H9 (cell line): ENCODE results near the gene OR6N1. TPM values are rescaled to one million over a fixed set of nuclear protein-coding genes. Genes with fewer than 3 reads are reported as not detected.

Source experiments
- DNase-seq: peaks from one replicate; pipeline ENCODE4 v3.0.0-alpha.2; 2017
- H2AFZ ChIP-seq: one replicate; pipeline ENCODE4 v1.6.1; 2013; ENCODE audit warnings: mild to moderate bottlenecking, low read length, control low read depth, moderate library complexity
- H2AK5ac ChIP-seq: 2 replicates; pipeline ENCODE4 v1.6.1; 2013; ENCODE audit warnings: low read length, control low read depth, mixed read lengths; ENCODE audit not compliant: insufficient read length
- H2BK120ac ChIP-seq: one replicate; pipeline ENCODE4 v1.6.1; 2013; ENCODE audit warnings: low read depth, mild to moderate bottlenecking, low read length, control low read depth, inconsistent platforms; ENCODE audit not compliant: poor library complexity, severe bottlenecking
- H2BK12ac ChIP-seq: 2 replicates; pipeline ENCODE4 v1.6.1; 2013; ENCODE audit warnings: low read length, control low read depth, mixed read lengths, low read depth; ENCODE audit not compliant: insufficient read length
- H2BK15ac ChIP-seq: 2 replicates; pipeline ENCODE4 v1.6.1; 2013; ENCODE audit warnings: low read depth, low read length, control low read depth
- H2BK20ac ChIP-seq: one replicate; pipeline ENCODE4 v1.6.1; 2013; ENCODE audit warnings: low read depth, mild to moderate bottlenecking, low read length, control low read depth, inconsistent platforms; ENCODE audit not compliant: poor library complexity, severe bottlenecking
- H2BK5ac ChIP-seq: 2 replicates; pipeline ENCODE4 v1.6.1; 2013; ENCODE audit warnings: low read length, control low read depth, mixed read lengths; ENCODE audit not compliant: insufficient read length
- H3K14ac ChIP-seq: 2 replicates; pipeline ENCODE4 v1.6.1; 2013; ENCODE audit warnings: low read length, control low read depth; ENCODE audit not compliant: insufficient read depth
- H3K18ac ChIP-seq: 2 replicates; pipeline ENCODE4 v1.6.1; 2013; ENCODE audit warnings: low read depth, mild to moderate bottlenecking, mixed read lengths, low read length, control low read depth; ENCODE audit not compliant: insufficient read length
- H3K23ac ChIP-seq: 2 replicates; pipeline ENCODE4 v1.6.1; 2013; ENCODE audit warnings: low read length, control low read depth, mixed read lengths, low read depth; ENCODE audit not compliant: insufficient read length
- H3K23me2 ChIP-seq: 2 replicates; pipeline ENCODE4 v1.6.1; 2013; ENCODE audit warnings: low read depth, mild to moderate bottlenecking, mixed read lengths, low read length, control low read depth; ENCODE audit not compliant: insufficient read length, poor library complexity, severe bottlenecking
- H3K27ac ChIP-seq: 2 replicates; pipeline ENCODE4 v1.5.1; 2013; ENCODE audit warnings: low read length, control low read depth, mixed read lengths, low read depth; ENCODE audit not compliant: insufficient read length
- H3K27me3 ChIP-seq: 2 replicates; pipeline ENCODE4 v1.6.1; 2013; ENCODE audit warnings: low read length, control low read depth, inconsistent platforms; ENCODE audit not compliant: insufficient read depth
- H3K4ac ChIP-seq: 2 replicates; pipeline ENCODE4 v1.6.1; 2013; ENCODE audit warnings: low read depth, mild to moderate bottlenecking, control low read depth, inconsistent platforms, low read length, moderate library complexity
- H3K4me1 ChIP-seq: 2 replicates; pipeline ENCODE4 v1.6.1; 2013; ENCODE audit warnings: low read length, control low read depth, inconsistent platforms; ENCODE audit not compliant: insufficient read depth
- H3K4me2 ChIP-seq: 2 replicates; pipeline ENCODE4 v1.6.1; 2013; ENCODE audit warnings: low read length, control low read depth, mixed read lengths; ENCODE audit not compliant: insufficient read length, insufficient read depth
- H3K56ac ChIP-seq: 2 replicates; pipeline ENCODE4 v1.6.1; 2013; ENCODE audit warnings: low read depth, mild to moderate bottlenecking, mixed read lengths, low read length, control low read depth; ENCODE audit not compliant: insufficient read length
- H3K79me1 ChIP-seq: 2 replicates; pipeline ENCODE4 v1.6.1; 2013; ENCODE audit warnings: low read depth, mild to moderate bottlenecking, moderate library complexity, low read length, control low read depth, inconsistent platforms; ENCODE audit not compliant: insufficient read depth, poor library complexity, severe bottlenecking
- H3K79me2 ChIP-seq: 2 replicates; pipeline ENCODE4 v1.6.1; 2013; ENCODE audit warnings: low read length, control low read depth, inconsistent platforms; ENCODE audit not compliant: insufficient read depth
- H3K9ac ChIP-seq: 2 replicates; pipeline ENCODE4 v1.6.1; 2013; ENCODE audit warnings: low read length, control low read depth, mixed read lengths; ENCODE audit not compliant: insufficient read length; ENCODE audit errors: extremely low read depth
- H3K9me3 ChIP-seq: one replicate; pipeline ENCODE4 v1.6.1; 2013; ENCODE audit warnings: low read depth, low read length, inconsistent platforms; ENCODE audit not compliant: control insufficient read depth
- H3T11ph ChIP-seq: one replicate; pipeline ENCODE4 v1.6.1; 2013; ENCODE audit warnings: mild to moderate bottlenecking, low read length, control low read depth, inconsistent platforms
- H4K20me1 ChIP-seq: one replicate; pipeline ENCODE4 v1.6.1; 2013; ENCODE audit not compliant: control insufficient read depth, insufficient read length, insufficient read depth
- H4K5ac ChIP-seq: 2 replicates; pipeline ENCODE4 v1.6.1; 2013; ENCODE audit warnings: low read depth, mild to moderate bottlenecking, mixed read lengths, low read length, control low read depth; ENCODE audit not compliant: insufficient read length
- H4K8ac ChIP-seq: replicated peaks from 2 replicates; pipeline ENCODE4 v1.6.1; 2013; ENCODE audit warnings: low read length, control low read depth, mixed read lengths, low read depth; ENCODE audit not compliant: insufficient read length
- H4K91ac ChIP-seq: 2 replicates; pipeline ENCODE4 v1.6.1; 2013; ENCODE audit warnings: low read depth, mild to moderate bottlenecking, moderate library complexity, mixed read lengths, low read length, control low read depth; ENCODE audit not compliant: insufficient read length
- H3K27ac Mint-ChIP-seq, 3 experiments: 2 replicates in 2 of 3; 3 replicates in 1 of 3; pipeline ENCODE4 v1.8.0; 2020 to 2021; ENCODE audit warnings: mixed read lengths in 3 of 3, mild to moderate bottlenecking in 1 of 3, moderate library complexity in 1 of 3
- H3K27me3 Mint-ChIP-seq: 2 replicates; pipeline ENCODE4 v1.8.0; 2021; ENCODE audit warnings: low read depth, mild to moderate bottlenecking, moderate library complexity, mixed read lengths
- H3K36me3 Mint-ChIP-seq, 3 experiments: 2 replicates in 2 of 3; 3 replicates in 1 of 3; pipeline ENCODE4 v1.8.0; 2020 to 2021; ENCODE audit warnings: low read depth in 3 of 3, mixed read lengths in 3 of 3; ENCODE audit not compliant: insufficient read depth in 1 of 3
- H3K4me1 Mint-ChIP-seq, 2 experiments: 2 replicates each; pipeline ENCODE4 v1.8.0; 2020; ENCODE audit warnings: mixed read lengths in 2 of 2
- H3K4me3 Mint-ChIP-seq, 2 experiments: 2 replicates in 1 of 2; 3 replicates in 1 of 2; pipeline ENCODE4 v1.8.0; 2020 to 2021; ENCODE audit warnings: mild to moderate bottlenecking in 2 of 2, mixed read lengths in 2 of 2, moderate library complexity in 1 of 2
- H3K9me3 Mint-ChIP-seq, 2 experiments: 2 replicates in 1 of 2; 3 replicates in 1 of 2; pipeline ENCODE4 v1.8.0; 2020; ENCODE audit warnings: mild to moderate bottlenecking in 2 of 2, mixed read lengths in 2 of 2, moderate library complexity in 1 of 2
- CTCF ChIP-seq: fragments of 200-600 bp; sonication (generic); conservative IDR thresholded peaks from 3 replicates; pipeline ENCODE4 v1.8.0; 2021; ENCODE audit warnings: antibody characterized with exemption, mild to moderate bottlenecking
- WGBS: extraction: QIAGEN DNeasy Blood & Tissue Kit; methylation state at CpG from one replicate; pipeline ENCODE4 v1.1.7; 2013; ENCODE audit warnings: missing lambda C conversion rate, low lambda C conversion rate, mixed read lengths; ENCODE audit not compliant: insufficient read length; ENCODE audit errors: extremely low coverage; 5-methylcytosine and 5-hydroxymethylcytosine counted together
- total RNA-seq: library from RNA; stranded (reverse); gene quantifications from 2 replicates; pipeline ENCODE4 v1.2.1, GENCODE V29; 2021

OR6N1 gene
- total RNA-seq, 1 experiment from 2014 or later = not detected

DNA sequence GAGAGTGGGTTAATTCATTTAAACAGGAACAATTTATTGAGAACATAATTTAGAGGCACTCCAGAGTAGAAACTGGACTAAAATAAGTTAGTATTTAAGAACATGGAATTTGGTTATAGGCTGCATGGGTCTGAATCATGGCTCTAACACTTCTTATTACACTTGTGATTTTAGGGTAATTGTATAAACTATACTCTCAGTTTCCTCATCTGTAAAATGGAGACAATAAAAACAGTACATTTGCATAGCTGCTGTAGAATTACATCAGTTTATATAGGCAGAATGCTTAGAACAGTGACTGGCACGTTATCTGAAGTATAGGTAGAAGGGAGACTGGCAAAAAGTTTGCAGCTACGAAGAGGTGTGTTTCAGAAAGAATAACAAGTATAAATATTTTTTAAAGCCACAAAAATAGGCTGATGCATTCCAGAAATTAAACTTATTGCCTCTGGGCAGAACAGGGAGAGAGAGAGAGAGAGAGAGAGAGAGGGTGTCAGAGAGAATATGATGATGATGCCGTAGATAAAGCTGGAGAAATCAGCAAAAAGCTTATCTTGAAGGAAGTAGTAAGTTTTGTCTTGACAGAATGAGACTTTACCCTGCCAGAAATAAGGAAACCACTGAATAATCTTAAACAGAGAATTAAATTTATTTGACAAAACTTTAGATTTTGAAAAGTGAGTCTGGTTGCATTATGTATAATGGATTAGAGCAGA is 43.3 kb downstream of the OR6N1 start:
- Histone ChIP-seq H3K4me2 (no peak overlapping the region), H2BK120ac (no peak overlapping the region), H4K20me1 (no peaks in the 10 kb centered on the region), H2AK5ac (no peak overlapping the region), H2BK12ac (no peak overlapping the region), H2BK20ac (no peak overlapping the region), H3K4ac (no peak overlapping the region), H3K27ac (no peak overlapping the region), H3K23me2 (no peaks in the 10 kb centered on the region), H3K18ac (no peak overlapping the region), H3K9me3 (no peaks in the 10 kb centered on the region), H3K27me3 (no peaks in the 10 kb centered on the region), H3K23ac (no peak overlapping the region), H3K9ac (no peak overlapping the region), H3K4me1 (no peaks in the 10 kb centered on the region), H3K14ac (no peak overlapping the region), H3T11ph (no peak overlapping the region), H2BK5ac (no peak overlapping the region), H4K91ac (no peak overlapping the region), H4K8ac (no peak overlapping the region), H2AFZ (no peak overlapping the region), H2BK15ac (no peak overlapping the region), H3K79me1 (no peaks in the 10 kb centered on the region), H3K79me2 (no peaks in the 10 kb centered on the region), H3K56ac (no peak overlapping the region), H4K5ac (no peak overlapping the region)
- Mint-ChIP-seq H3K36me3 (no peaks in the 10 kb centered on the region), H3K9me3 (no peaks in the 10 kb centered on the region), H3K4me3 (no peak overlapping the region), H3K27ac (no peak overlapping the region), H3K4me1 (no peaks in the 10 kb centered on the region), H3K27me3 (no peaks in the 10 kb centered on the region; the same call in 1 of the 2 replicates)
- no peak for DNase-seq
- no peak for TF ChIP-seq CTCF
- WGBS = no CpG with 5 or more reads among the region's 3 CpGs
